SK-N-SH (cell line): ENCODE measurements around the gene SREBF2.

Experiments used
- MEF2A ChIP-seq: IDR thresholded peaks from 2 replicates; pipeline ENCODE4 v1.4.0; 2012; ENCODE audit warnings: low read depth, borderline replicate concordance
- POLR2AphosphoS5 ChIP-seq: IDR thresholded peaks from 2 replicates; pipeline ENCODE4 v1.6.1; 2012; ENCODE audit warnings: low read depth, low read length
- RAD21 ChIP-seq: IDR thresholded peaks from 2 replicates; pipeline ENCODE4 v1.6.1; 2012; ENCODE audit warnings: mild to moderate bottlenecking, low read length
- SIN3A ChIP-seq: IDR thresholded peaks from 2 replicates; pipeline ENCODE4 v1.6.1; 2012; ENCODE audit warnings: low read depth, mild to moderate bottlenecking, low read length, moderate library complexity, borderline replicate concordance
- TAF1 ChIP-seq: IDR thresholded peaks from 2 replicates; pipeline ENCODE4 v1.6.1; 2012; ENCODE audit warnings: low read depth, mild to moderate bottlenecking, low read length, moderate library complexity, borderline replicate concordance
- TCF12 ChIP-seq: IDR thresholded peaks from 2 replicates; pipeline ENCODE4 v1.4.0; 2012
- YY1 ChIP-seq: IDR thresholded peaks from 2 replicates; pipeline ENCODE4 v1.4.0; 2012; ENCODE audit warnings: low read depth, mild to moderate bottlenecking
- TF ChIP-seq, protein P1 (sequence below): fragments of 200-600 bp; sonication (generic); IDR thresholded peaks from 2 replicates; pipeline ENCODE4 v1.6.1; 2017; ENCODE audit warnings: antibody characterized with exemption, mild to moderate bottlenecking, moderate library complexity
- TF ChIP-seq, protein P2 (sequence below): IDR thresholded peaks from 2 replicates; pipeline ENCODE4; 2012

DNA sequence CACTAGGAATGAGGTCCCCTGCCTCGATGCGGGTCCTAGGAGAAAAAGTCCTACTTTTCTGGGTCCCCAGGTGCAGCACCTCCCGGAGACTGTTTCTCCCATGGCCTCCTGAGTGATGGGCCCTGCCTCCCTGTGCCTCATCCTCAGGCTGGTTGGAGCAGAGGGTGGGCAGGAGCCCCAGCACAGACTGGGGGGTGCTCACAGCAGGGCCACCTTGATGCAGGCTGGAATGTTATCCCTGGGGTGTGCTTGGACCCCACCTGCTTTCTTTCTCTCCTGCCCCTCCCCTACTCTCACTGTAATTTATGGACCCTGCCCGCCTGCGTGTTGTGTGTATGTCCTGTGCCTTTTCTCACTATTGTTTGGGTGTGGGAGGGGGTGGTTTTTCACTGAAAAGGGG is 73.9 kb downstream of the SREBF2 start:
- TF ChIP-seq TCF12: no peak
- TF ChIP-seq TAF1: no peak
- TF ChIP-seq, protein P1, sequence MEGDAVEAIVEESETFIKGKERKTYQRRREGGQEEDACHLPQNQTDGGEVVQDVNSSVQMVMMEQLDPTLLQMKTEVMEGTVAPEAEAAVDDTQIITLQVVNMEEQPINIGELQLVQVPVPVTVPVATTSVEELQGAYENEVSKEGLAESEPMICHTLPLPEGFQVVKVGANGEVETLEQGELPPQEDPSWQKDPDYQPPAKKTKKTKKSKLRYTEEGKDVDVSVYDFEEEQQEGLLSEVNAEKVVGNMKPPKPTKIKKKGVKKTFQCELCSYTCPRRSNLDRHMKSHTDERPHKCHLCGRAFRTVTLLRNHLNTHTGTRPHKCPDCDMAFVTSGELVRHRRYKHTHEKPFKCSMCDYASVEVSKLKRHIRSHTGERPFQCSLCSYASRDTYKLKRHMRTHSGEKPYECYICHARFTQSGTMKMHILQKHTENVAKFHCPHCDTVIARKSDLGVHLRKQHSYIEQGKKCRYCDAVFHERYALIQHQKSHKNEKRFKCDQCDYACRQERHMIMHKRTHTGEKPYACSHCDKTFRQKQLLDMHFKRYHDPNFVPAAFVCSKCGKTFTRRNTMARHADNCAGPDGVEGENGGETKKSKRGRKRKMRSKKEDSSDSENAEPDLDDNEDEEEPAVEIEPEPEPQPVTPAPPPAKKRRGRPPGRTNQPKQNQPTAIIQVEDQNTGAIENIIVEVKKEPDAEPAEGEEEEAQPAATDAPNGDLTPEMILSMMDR: no peak
- TF ChIP-seq POLR2AphosphoS5: no peak
- TF ChIP-seq YY1: no peak
- TF ChIP-seq RAD21: no peak
- no peak for TF ChIP-seq MEF2A
- TF ChIP-seq, protein P2, sequence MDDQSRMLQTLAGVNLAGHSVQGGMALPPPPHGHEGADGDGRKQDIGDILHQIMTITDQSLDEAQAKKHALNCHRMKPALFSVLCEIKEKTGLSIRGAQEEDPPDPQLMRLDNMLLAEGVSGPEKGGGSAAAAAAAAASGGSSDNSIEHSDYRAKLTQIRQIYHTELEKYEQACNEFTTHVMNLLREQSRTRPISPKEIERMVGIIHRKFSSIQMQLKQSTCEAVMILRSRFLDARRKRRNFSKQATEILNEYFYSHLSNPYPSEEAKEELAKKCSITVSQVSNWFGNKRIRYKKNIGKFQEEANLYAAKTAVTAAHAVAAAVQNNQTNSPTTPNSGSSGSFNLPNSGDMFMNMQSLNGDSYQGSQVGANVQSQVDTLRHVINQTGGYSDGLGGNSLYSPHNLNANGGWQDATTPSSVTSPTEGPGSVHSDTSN: no peak
- TF ChIP-seq SIN3A: no peak
